Testis (tissue), 3 donors: ENCODE data around the gene ERICH3. TPM values are rescaled to one million over a fixed set of nuclear protein-coding genes. Genes with fewer than 3 reads are reported as not detected.

ENCODE experiments used
- DNase-seq: peaks from one replicate; pipeline ENCODE4 v3.0.0-alpha.2; 2019
- H3K27ac ChIP-seq, 2 donors: fragments of 200-600 bp; sonication (generic); one replicate each; pipeline ENCODE4 v1.5.1; 2019
- H3K27me3 ChIP-seq: fragments of 200-600 bp; sonication (generic); one replicate; pipeline ENCODE4 v1.5.1; 2019
- H3K36me3 ChIP-seq: fragments of 200-600 bp; sonication (generic); one replicate; pipeline ENCODE4 v1.5.1; 2017; ENCODE audit warnings: low read depth; ENCODE audit errors: missing control alignments
- H3K4me1 ChIP-seq: fragments of 200-600 bp; sonication (generic); one replicate; pipeline ENCODE4 v1.5.1; 2019
- H3K4me3 ChIP-seq, 2 donors: fragments of 200-600 bp; sonication (generic); one replicate each; pipeline ENCODE4 v1.5.1; 2017 to 2019
- H3K9me3 ChIP-seq: fragments of 200-600 bp; sonication (generic); one replicate; pipeline ENCODE4 v1.5.1; 2017
- CTCF ChIP-seq, 3 experiments: fragments of 450-650 bp in 2 of 3; fragments of 200-600 bp in 1 of 3; sonication (generic) in 1 of 3; IDR thresholded peaks; one replicate each; pipeline ENCODE4 v1.5.1; 2016 to 2019; ENCODE audit warnings: antibody characterized with exemption in 3 of 3, mild to moderate bottlenecking in 2 of 3, moderate library complexity in 1 of 3
- POLR2A ChIP-seq: fragments of 450-650 bp; IDR thresholded peaks from one replicate; pipeline ENCODE4 v1.6.1; 2017; ENCODE audit warnings: antibody characterized with exemption, mild to moderate bottlenecking, moderate library complexity
- WGBS, 2 donors: methylation state at CpG; one replicate each; pipeline ENCODE4 v1.1.5; 2018; 5-methylcytosine and 5-hydroxymethylcytosine counted together
- intact Hi-C: fragments of 100-400 bp; cut with DNase I; formaldehyde crosslinking; loops from one replicate; pipeline ENCODE4 v1.15.1; 2023; ENCODE audit warnings: low total_unique reads
- polyA plus RNA-seq: library from polyadenylated mRNA; stranded (reverse); fragments of 350-450 nt; fragmentation: Illumina TruSeq; extraction: RNeasy Lipid Tissue Mini Kit (QIAGEN cat#74804); gene quantifications from one replicate; pipeline ENCODE4 v1.2.3, GENCODE V29; 2014; ENCODE audit warnings: low read depth, low replicate concordance; ENCODE audit not compliant: insufficient read depth
- total RNA-seq, 2 donors: library from RNA; depleted of rRNA; stranded (reverse); fragments of >200 nt; gene quantifications; one replicate each; pipeline ENCODE4 v1.2.3, GENCODE V29; 2016

Gene ERICH3
- total and polyA plus RNA-seq, 3 donors from 2014 or later = 19.5 to 78.8 (median 35.7) TPM

GRCh38 chr1:74523873-74524480 lies 149.6 kb downstream of the ERICH3 start:
- 73 to 85% methylated on average over 2 of the region's 2 CpGs for WGBS, 2 donors
- Histone ChIP-seq H3K4me3 (no peak overlapping the region), H3K27ac (no peak overlapping the region), H3K27me3 (no peaks in the 10 kb centered on the region), H3K9me3 (no peaks in the 10 kb centered on the region), H3K4me1 (no peaks in the 10 kb centered on the region), H3K36me3 (no peaks in the 10 kb centered on the region)
- TF ChIP-seq CTCF (IDR thresholded peaks at IDR 0.05) = no peak
- TF ChIP-seq POLR2A = no peak
- no peak for DNase-seq
- intact Hi-C loops = no loop called here

- Histone ChIP-seq H3K4me1 (no peaks in the 10 kb centered on the region), H3K27me3 (no peaks in the 10 kb centered on the region), H3K27ac (no peak overlapping the region), H3K36me3 (no peaks in the 10 kb centered on the region), H3K9me3 (no peaks in the 10 kb centered on the region), H3K4me3 (no peak overlapping the region)
- intact Hi-C loops = no loop called here
- no peak for TF ChIP-seq CTCF (IDR thresholded peaks at IDR 0.05)
- no peak for TF ChIP-seq POLR2A
- 52 to 60% methylated on average over 4 of the region's 4 CpGs for WGBS, 2 donors
- DNase-seq = no peak
Measured at GRCh38 chr1:74522148-74522547, 151.4 kb downstream of the ERICH3 start.

Other genes with a start within 250 kb of the ERICH3 start
- gene LRRC53, start 161.2 kb downstream of the ERICH3 start, total RNA-seq = under 1 TPM in 1 of 2 donors, not detected in 1; 0.08 TPM
- not detected for gene LRRC53, start 161.2 kb downstream of the ERICH3 start, polyA plus RNA-seq
- 10 to 100 TPM; 13.8 to 21.4 TPM for gene CRYZ, start 59.3 kb upstream of the ERICH3 start, total RNA-seq
- 11.7 TPM for gene CRYZ, start 59.3 kb upstream of the ERICH3 start, polyA plus RNA-seq
- 10 to 100 TPM; 12.7 to 15.4 TPM for gene TYW3, start 59.4 kb upstream of the ERICH3 start, total RNA-seq
- gene TYW3, start 59.4 kb upstream of the ERICH3 start, polyA plus RNA-seq = 15.4 TPM